ENCODE measurements around the gene GJB6.

The GJB6 gene

GRCh38 chr13:20185366-20186056, 46.6 kb downstream of the GJB6 start:
- DNase-seq = no peak

DNA sequence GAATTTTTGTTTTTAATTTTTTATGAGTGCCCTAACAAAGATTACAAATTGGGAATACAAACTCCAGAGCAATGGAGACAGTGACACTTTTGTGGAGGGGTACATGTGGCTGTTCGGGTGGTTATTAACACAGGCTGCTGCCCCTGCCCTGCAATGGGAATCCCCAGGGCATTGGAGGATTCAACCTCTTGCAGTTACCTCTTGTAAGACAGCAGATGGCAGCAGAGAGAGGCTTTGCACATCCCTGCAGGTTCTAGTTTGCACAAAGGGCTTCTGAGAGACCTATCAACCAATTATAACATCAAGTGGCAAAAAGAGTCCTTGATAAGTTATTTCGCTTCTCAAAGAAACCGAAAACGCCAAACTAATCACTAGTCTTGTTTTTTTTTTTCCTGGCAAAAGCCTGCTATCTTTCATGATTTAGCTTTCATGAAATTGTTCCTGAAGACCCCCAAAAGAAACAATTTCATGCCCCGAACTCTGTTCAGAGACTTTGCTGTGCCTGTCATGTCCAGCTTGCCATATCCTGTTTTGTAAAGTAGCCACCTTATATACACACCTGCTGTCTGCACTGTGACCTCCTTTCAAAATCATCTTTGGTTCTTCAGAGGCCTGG, 49.8 kb downstream of the GJB6 start:
- DNase-seq = no peak

DNA sequence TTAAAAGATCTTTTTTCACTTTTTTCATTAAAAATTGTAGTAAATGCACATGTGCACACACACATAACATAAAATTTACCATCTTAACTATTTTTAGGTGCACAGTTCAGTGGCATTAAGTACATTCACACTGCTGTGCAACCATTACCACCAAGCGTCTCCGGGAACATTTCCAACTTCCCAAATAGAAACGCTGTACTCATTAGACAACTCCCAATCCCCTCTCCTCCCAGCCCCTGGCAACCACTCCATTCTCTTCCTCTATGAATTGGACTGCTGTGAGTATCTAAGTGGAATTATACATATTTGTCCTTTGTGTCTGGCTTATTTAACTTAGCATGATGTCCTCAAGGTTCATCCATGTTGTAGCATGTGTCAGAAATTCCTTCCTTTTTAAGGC, 50.9 kb downstream of the GJB6 start:
- DNase-seq = no peak

GRCh38 chr13:20178156-20178555, 54.0 kb downstream of the GJB6 start:
- no peak for DNase-seq

- DNase-seq = no peak
These were observed 54.9 kb downstream of the GJB6 start for GRCh38 chr13:20177049-20177831.

GRCh38 chr13:20175907-20176652, 56.0 kb downstream of the GJB6 start:
- DNase-seq = no peak

GRCh38 chr13:20175406-20175794, 56.7 kb downstream of the GJB6 start:
- DNase-seq = no peak

GRCh38 chr13:20174656-20175405, 57.3 kb downstream of the GJB6 start:
- DNase-seq = peak; percentile 73

- no peak for DNase-seq
These were observed 58.9 kb downstream of the GJB6 start for GRCh38 chr13:20173116-20173746.

Data from GOT3 (cell line).